ENCODE results near the gene PALM.
"Not testable (repeated sequence)": the region's sequence is repeated elsewhere in the genome, so short reads cannot be mapped to it uniquely, and the experiment has no call there.

- not testable (repeated sequence) for TF ChIP-seq SIN3A (IDR thresholded peaks at IDR 0.05; ENCODE audit: borderline replicate concordance in 2 of 2, control insufficient read depth in 1 of 2, low read depth in 2 of 2, low read length in 2 of 2); SMARCA5 (IDR thresholded peaks at IDR 0.05); ID3 (CRISPR knock-in tag; IDR thresholded peaks at IDR 0.05); ID3 (tag; IDR thresholded peaks at IDR 0.05); SMAD1 (IDR thresholded peaks at IDR 0.05; ENCODE audit: low read depth, low read length, partially characterized antibody); HCFC1 (IDR thresholded peaks at IDR 0.05; ENCODE audit: low read depth, low read length); MAZ (CRISPR knock-in tag; conservative IDR thresholded peaks at IDR 0.05 in 1 of 2, IDR thresholded peaks at IDR 0.05 in 1 of 2); REST (IDR thresholded peaks at IDR 0.05; ENCODE audit: borderline replicate concordance); REST (CRISPR knock-in tag; IDR thresholded peaks at IDR 0.05; ENCODE audit: low read depth); CEBPZ (IDR thresholded peaks at IDR 0.05; ENCODE audit: borderline replicate concordance, low read depth, low read length); RBM39 (optimal IDR thresholded peaks at IDR 0.05; ENCODE audit: low read depth, low read length); EP300 (IDR thresholded peaks at IDR 0.05; ENCODE audit: low read length); HSF4 (CRISPR knock-in tag; IDR thresholded peaks at IDR 0.05; ENCODE audit: borderline replicate concordance); CTCF (IDR thresholded peaks at IDR 0.05 in 2 of 3, conservative IDR thresholded peaks at IDR 0.05 in 1 of 3; ENCODE audit: insufficient read depth in 2 of 3, low read depth in 1 of 3, low read length in 3 of 3)
Measured at GRCh38 chr19:740816-741505, 32.2 kb downstream of the PALM start.

All from K562 (cell line).